AG04449 (cell line): ENCODE data around the gene LPIN1.

Experiments
- CTCF ChIA-PET: fragments of 350-600 bp; formaldehyde crosslinking; extraction: SDS; loops from one replicate; lab custom pipeline; 2021; ENCODE audit warnings: antibody characterized with exemption; lab: Yijun Ruan, JAX
- POLR2A ChIA-PET: fragments of 400-600, 350-600 bp; formaldehyde crosslinking; extraction: SDS; loops from one replicate; lab custom pipeline; 2020; ENCODE audit warnings: antibody characterized with exemption, inconsistent platforms; lab: Yijun Ruan, JAX
- DNase-seq: peaks from one replicate; pipeline ENCODE4 v3.0.0-alpha.2; 2010; ENCODE audit warnings: low read depth, low spot score
- H3K4me3 ChIP-seq: 2 replicates; pipeline ENCODE4 v1.5.1; 2011; ENCODE audit warnings: low read depth, mild to moderate bottlenecking, control low read depth, low read length
- CTCF ChIP-seq: IDR thresholded peaks from one replicate; pipeline ENCODE4 v1.5.1; 2011; ENCODE audit warnings: mild to moderate bottlenecking, moderate library complexity, low read length, control low read depth, inconsistent platforms; ENCODE audit not compliant: insufficient read depth; ENCODE audit errors: missing control alignments

The LPIN1 gene

GRCh38 chr2:11746376-11746806 lies at the start of gene LPIN1:
LPIN1 (plus strand) TSS chr2:11746632; CDS start chr2:11765542, 18,910 bp downstream.
- POLR2A ChIA-PET = interaction anchor here (0.6 to 0.9 kb wide), 2 partner anchors 372 to 1013 kb away, joined by 3 read pairs; no protein-coding TSS in a partner anchor
- peak; percentile 45 for TF ChIP-seq CTCF

GRCh38 chr2:11696736-11697102 lies 49.7 kb upstream of the LPIN1 start:
- ChIA-PET CTCF (interaction anchor here (1.0 to 22.2 kb wide), 12 partner anchors 9 to 1310 kb away, joined by 3 to 508 read pairs (median 7); no protein-coding TSS in a partner anchor), POLR2A (interaction anchor here (1.0 to 2.0 kb wide), 2 partner anchors 9 to 47 kb away, joined by 3 to 5 read pairs; no protein-coding TSS in a partner anchor)
- DNase-seq = no peak
- no peak overlapping the region for H3K4me3 ChIP-seq
- no peak for TF ChIP-seq CTCF

More at GRCh38 chr2:11746376-11746806, at the start of gene LPIN1:
- DNase-seq = no peak
- H3K4me3 ChIP-seq = peak within 1 kb of the TSS; percentile 82
- CTCF ChIA-PET = interaction anchor here (0.7 to 28.0 kb wide), 12 partner anchors 7 to 58 kb away, joined by 3 to 428 read pairs (median 6); no protein-coding TSS in a partner anchor

GRCh38 chr2:11697103-11697871 lies 49.1 kb upstream of the LPIN1 start:
- TF ChIP-seq CTCF = no peak
- no peak overlapping the region for H3K4me3 ChIP-seq
- DNase-seq = no peak
- POLR2A ChIA-PET = interaction anchor here (1.0 to 2.0 kb wide), 2 partner anchors 9 to 47 kb away, joined by 3 to 5 read pairs; no protein-coding TSS in a partner anchor
- CTCF ChIA-PET = interaction anchor here (1.0 to 22.2 kb wide), 14 partner anchors 8 to 1309 kb away, joined by 3 to 508 read pairs (median 6); no protein-coding TSS in a partner anchor

- no peak overlapping the region for H3K4me3 ChIP-seq
- ChIA-PET POLR2A (interaction anchor here (2.0 kb wide), 1 partner anchor 46 kb away, joined by 5 read pairs; no protein-coding TSS in a partner anchor), CTCF (interaction anchor here (0.8 to 22.2 kb wide), 9 partner anchors 9 to 83 kb away, joined by 3 to 508 read pairs (median 8); no protein-coding TSS in a partner anchor)
- DNase-seq = no peak
- TF ChIP-seq CTCF = no peak
Observed at GRCh38 chr2:11698009-11698922, 48.2 kb upstream of the LPIN1 start.

- POLR2A ChIA-PET = no interaction called here
- H3K4me3 ChIP-seq = no peak overlapping the region
- no peak for DNase-seq
- TF ChIP-seq CTCF = no peak
- CTCF ChIA-PET = interaction anchor here (1.3 to 22.2 kb wide), 3 partner anchors 7 to 81 kb away, joined by 6 to 508 read pairs (median 68); no protein-coding TSS in a partner anchor
Observed at GRCh38 chr2:11699686-11700670, 46.5 kb upstream of the LPIN1 start.
